ENCODE measurements around the gene TUBA1C.
"Not testable (repeated sequence)": the region's sequence is repeated elsewhere in the genome, so short reads cannot be mapped to it uniquely, and the experiment has no call there.

The TUBA1C gene

GRCh38 chr12:49264873-49265792 lies at the start of gene TUBA1C:
Gene TUBA1C, plus strand, starts transcription at chr12:49265082. Its CDS starts 100 bp downstream, at chr12:49265182.
- peak; percentile 93 for DNase-seq

GRCh38 chr12:49219417-49220026 lies 45.4 kb upstream of the TUBA1C start:
- no peak for DNase-seq

- no peak for DNase-seq
These were observed 43.9 kb upstream of the TUBA1C start for GRCh38 chr12:49220972-49221371.

- no peak for DNase-seq
These were observed 41.8 kb upstream of the TUBA1C start for GRCh38 chr12:49223122-49223521.

DNA sequence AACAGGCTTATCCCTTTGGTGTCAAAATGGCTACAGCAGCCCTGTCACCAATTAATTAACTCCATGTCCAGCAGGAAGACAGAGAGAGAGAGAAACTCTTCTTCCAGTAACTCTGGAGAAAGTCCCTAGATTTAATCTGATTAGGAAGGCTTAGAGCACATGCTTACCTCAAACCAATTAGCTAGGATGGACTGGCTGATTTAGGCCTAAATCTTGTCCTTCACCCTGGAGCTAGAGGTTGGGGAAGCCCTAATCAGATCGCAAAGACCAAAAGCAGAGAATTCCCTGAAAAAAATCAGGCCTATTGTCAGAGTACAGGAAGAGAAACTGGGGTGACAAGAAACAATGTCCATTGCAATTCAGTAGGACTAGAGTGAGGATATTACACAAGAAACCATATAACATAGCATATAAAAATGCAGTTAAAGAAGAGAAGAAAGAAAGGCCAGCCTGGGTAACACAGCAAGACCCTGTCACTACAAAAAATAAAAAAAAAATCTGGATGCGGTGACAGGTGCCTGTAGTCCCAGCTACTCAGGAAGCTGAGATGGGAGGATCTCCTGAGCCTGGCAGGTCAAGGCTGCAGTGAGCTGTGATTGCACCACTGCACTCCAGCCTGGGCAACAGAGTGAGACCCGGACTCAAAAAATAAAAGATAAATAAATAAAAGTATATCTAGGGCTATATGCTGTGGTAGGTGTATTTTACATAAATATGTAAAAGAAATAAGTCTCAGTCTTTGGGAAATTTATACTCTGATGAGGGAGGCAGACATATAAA lies 41.1 kb upstream of the TUBA1C start:
- no peak for DNase-seq

DNA sequence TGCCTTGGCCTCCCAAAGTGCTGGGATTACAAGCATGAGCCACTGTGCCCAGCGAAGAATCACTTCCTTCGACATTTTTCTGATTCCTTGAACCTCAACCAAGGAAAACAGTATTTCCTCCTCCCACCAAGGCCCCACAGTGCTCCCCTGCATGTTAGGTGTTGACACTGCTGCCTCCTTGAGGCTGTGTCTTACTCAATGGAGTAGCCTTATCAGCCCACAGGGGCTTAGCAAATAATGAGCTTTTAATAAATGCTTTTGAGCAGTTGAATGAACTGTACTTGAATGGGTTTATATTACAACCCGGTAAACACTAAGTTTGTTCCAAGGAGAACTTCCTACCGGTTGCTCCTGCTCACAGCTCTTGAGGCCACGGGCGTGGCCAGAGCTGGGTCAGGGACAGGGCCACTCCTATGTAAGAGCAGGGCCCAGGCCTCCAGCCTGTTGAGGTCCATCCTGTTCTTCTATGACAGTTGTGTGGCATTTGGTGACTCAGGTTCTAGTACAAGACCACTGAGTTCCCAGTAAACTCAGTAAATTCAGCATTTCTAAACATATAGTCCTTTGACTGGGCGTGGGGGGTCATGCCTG lies 39.2 kb upstream of the TUBA1C start:
- no peak for DNase-seq

- no peak for DNase-seq
These were observed 37.2 kb upstream of the TUBA1C start for GRCh38 chr12:49227713-49228112.

GRCh38 chr12:49228653-49229052 lies 36.2 kb upstream of the TUBA1C start:
- no peak for DNase-seq

GRCh38 chr12:49230176-49230804 lies 34.6 kb upstream of the TUBA1C start:
- DNase-seq = no peak

- DNase-seq = no peak
These were observed 34.1 kb upstream of the TUBA1C start for GRCh38 chr12:49230805-49231194.

DNA sequence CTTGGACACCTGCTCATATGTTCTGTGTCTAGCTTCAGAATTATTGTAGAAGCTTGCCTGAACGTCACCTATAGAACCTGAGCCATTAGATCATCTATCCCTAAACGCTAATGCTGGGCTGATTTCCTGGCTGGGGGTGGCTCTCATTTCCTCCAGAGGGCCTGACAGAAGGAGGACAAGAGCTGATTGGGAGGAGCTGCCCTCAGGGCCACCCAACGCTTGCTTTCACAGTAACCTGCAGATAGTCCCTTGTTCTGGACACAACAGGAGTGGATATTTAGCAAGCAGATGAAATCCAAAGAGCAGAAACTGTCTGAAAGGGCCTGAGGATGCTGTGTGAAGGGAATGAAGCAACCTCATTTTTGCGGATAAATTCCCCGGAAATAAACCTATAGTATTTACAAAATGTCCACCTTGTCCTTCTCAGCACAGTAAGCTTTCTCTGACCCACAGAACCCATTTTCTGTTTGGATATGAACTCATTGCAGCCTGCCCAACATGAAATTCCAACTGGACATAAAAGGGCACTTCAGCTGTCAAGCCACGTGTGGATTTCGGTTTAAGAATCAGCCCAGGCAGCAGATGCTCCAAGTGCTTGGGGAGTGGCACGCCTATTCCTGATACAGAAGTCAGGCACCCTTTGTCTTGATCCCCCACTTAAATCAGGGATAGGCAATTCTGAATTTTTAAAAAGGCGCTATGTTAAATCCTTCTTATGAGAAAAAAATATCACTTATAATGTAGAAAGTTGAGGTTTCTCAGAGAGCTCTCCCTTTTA lies 32.8 kb upstream of the TUBA1C start:
- no peak for DNase-seq

DNA sequence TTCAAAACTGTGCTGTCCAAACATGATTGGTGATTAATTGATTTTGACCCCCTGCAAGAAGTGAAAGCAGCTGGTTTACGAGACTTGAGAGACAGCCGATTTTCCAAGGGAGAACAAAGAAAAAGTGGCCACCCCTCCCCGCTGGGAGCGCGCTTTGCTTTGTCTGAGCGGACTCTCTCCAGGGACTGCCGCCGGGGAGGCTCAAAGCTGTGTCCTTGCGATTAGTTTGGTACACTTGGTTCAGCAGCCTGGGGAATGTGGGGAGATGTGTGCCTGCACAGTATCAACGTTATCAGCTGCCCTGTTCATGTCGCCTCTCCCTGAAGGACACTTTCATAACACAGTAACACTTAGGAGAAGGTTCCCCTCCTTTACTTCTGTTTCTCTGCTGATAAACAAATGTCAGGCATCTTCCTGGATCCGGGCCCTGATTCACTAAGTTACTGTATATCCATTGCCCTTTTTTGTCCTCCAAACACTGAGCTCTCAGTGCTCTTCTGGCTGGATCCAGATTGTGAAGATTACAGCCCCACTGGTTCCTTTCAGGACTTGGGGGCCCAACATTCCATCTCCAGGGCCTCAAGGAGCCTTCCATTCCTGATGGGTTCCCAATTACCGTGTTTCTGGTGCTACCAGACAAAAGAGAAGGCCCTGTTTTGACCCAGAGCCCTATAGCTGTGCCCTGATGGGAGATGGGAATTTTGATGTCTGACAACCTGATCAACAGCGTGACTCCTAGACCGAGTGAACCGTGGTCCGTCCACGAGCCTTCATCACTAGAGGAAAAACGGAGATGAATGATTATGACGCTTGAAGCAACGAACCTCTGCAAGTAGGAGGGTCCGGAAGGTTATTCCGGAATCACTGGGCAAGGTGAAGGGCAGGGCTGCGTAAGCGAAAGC lies 31.7 kb upstream of the TUBA1C start:
- no peak for DNase-seq

DNA sequence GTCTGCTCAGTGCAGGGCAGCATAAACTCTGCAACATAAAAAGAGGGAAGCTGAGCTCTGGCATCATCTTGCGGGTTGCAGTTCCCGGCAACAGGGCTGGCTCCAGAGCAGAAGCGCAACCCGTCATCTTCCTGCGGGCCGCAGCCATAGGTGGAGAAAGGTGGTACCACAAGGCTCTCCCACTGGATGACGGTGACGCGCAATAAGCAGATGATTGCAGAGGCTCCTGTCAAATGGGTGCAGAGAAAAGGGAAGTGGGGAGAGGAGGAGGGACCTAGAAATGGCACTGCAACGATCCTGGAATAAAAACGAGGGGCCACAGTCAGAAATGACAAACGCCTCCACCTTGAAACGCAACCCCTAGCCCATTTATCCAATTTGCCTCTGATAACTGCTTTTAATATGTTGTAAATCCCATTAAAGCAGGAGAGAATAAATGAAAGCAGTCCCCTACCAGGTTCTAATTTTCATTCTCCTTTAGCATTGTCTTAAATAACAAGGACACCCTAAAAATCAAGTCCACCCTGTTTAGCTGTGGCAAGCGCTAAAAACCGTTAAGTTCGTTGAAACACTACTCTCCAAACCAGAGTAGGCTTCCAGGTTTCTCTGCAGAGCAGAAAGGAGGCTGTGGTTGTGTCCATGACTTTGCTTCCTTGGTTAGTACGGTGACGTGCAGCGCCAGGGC lies 30.9 kb upstream of the TUBA1C start:
- DNase-seq = no peak

- no peak for DNase-seq
These were observed 28.5 kb upstream of the TUBA1C start for GRCh38 chr12:49236423-49236822.

- DNase-seq = no peak
These were observed 21.3 kb upstream of the TUBA1C start for GRCh38 chr12:49243631-49244030.

DNA sequence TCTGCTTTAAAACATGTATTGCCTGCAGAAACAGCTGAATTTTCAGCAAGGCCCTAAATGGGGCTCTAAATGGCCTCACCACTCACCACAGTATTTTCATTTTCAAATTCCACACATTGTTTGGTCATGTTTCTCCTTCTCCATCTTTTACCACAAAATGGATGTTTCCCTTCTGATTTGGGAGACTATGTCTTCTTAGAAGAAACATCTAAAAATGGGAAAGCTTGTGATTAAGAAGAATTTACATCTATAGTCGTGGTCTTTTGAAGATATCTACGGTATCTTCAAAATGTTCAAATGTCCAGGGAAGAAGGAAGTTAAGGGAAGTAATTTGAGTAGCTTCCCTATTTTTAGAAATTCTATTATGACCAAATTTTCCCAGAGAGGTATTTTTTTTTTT lies 20.7 kb upstream of the TUBA1C start:
- DNase-seq = no peak

GRCh38 chr12:49251357-49251756 lies 13.5 kb upstream of the TUBA1C start:
- DNase-seq = no peak

DNA sequence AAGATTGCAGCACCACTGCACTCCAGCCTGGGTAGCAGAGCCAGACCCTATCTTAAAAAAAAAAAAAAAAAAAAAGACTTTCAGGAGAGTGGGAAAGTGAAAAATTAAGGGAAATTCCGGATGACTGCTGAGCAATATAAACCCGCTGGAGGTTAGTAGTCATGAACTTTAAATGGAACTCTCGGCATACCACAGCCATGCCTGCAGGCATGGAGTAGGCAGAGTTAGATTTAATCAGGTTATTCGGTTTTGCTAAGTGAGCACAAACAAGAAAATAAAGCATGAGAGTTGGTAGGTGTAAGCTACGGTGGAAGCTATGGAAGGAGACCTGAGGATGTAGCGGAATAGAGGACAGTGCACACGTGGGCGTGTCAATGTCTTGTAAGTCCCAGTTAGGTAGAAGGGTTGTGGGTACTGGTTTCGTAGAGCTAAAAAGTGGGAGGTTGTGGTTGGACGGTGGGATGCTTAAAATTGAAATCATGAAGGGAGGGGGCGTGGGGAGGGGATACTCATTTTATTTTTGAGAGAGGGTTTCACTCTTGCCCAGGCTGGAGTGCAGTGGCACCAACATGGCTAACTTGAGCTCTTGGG lies 11.8 kb upstream of the TUBA1C start:
- no peak for DNase-seq

DNA sequence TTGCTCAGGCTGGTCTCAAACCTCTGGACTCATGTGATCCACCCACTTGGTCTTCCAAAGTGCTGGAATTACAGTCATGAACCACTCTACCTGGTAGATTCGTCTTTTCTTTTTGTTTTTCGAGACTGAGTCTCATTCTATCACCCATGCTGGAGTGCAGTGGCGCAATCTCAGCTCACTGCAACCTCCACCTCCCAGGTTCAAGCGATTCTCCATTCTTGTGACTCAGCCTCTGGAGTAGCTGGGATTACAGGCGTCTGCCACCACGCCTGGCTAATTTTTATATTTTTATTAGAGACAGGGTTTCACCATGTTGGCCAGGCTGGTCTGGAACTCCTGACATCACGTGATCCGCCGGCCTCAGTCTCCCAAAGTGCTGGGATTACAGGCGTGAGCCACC lies 9.4 kb upstream of the TUBA1C start:
- not testable (repeated sequence) for DNase-seq
